GM12874 (cell line): ENCODE measurements around the gene RWDD4.

Experiments
- TF ChIP-seq, protein P1 (sequence below): IDR thresholded peaks from 2 replicates; pipeline ENCODE4 v1.5.1; 2011; ENCODE audit warnings: low read depth, mild to moderate bottlenecking, control low read depth, low read length, moderate library complexity; ENCODE audit not compliant: insufficient read depth

Gene RWDD4

DNA sequence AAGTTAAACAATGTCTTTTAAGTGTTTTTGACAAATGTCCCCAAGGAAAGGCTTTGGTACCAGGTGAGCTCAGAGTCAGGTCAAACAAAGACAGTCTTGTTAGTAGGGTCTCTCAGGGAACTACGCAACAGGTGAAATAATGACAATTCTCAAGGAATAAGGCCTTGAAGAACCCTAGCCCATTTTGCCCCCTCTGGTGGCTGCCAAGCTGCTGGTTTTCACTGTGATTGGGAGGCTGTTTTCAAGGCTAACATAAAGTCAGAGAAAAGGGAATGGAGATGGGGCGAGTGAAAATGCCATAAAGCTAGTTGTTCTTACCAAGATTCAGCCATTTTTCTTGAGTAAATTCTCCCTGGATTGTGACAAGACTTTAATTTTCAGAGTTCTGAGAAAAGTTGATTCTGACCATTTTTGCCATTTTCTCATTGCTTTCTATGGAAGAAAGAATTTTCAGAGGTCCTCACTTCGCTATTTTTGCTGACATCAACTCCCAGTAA lies 58.7 kb downstream of the RWDD4 start:
- TF ChIP-seq, protein P1, sequence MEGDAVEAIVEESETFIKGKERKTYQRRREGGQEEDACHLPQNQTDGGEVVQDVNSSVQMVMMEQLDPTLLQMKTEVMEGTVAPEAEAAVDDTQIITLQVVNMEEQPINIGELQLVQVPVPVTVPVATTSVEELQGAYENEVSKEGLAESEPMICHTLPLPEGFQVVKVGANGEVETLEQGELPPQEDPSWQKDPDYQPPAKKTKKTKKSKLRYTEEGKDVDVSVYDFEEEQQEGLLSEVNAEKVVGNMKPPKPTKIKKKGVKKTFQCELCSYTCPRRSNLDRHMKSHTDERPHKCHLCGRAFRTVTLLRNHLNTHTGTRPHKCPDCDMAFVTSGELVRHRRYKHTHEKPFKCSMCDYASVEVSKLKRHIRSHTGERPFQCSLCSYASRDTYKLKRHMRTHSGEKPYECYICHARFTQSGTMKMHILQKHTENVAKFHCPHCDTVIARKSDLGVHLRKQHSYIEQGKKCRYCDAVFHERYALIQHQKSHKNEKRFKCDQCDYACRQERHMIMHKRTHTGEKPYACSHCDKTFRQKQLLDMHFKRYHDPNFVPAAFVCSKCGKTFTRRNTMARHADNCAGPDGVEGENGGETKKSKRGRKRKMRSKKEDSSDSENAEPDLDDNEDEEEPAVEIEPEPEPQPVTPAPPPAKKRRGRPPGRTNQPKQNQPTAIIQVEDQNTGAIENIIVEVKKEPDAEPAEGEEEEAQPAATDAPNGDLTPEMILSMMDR: peak; percentile 23; the same call in 1 of the 2 replicates

DNA sequence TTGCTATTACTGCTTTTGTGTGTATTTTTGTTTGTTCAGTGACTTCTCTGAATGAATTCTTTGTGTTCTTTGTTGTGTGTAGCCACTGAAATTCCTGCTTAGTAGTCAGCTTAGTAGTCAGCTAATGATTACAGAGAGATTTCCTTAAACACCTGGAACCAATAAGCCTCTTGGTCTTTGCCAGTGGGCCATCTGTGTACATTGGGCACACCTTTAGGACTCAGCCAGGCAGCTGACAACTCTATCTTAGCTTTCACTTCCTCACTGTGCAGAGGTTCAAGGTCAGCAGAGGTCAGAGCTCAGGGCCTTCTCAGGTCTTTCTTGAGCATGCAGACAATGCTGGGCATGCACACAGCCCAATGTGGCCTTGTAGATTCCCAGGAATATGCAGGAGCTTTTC lies 59.3 kb downstream of the RWDD4 start:
- TF ChIP-seq, protein P1: no peak

DNA sequence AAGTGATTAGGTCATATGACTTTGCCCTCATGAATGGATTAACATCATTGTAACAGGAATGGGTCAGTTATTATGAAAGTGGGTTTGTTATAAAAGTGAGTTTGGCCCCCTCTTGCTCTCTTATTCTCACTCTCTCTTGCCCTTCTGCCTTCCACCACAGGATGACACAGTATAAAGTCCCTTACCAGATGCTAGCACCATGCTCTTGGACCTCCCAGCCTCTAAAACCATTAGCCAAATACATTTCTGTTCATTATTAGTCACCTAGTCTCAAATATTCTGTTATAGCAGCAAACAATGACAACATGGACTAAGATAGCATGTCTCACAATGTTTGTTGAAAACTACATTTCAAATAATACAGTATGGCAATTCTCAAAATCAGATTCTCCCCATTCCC lies 59.7 kb downstream of the RWDD4 start:
- TF ChIP-seq, protein P1: no peak

DNA sequence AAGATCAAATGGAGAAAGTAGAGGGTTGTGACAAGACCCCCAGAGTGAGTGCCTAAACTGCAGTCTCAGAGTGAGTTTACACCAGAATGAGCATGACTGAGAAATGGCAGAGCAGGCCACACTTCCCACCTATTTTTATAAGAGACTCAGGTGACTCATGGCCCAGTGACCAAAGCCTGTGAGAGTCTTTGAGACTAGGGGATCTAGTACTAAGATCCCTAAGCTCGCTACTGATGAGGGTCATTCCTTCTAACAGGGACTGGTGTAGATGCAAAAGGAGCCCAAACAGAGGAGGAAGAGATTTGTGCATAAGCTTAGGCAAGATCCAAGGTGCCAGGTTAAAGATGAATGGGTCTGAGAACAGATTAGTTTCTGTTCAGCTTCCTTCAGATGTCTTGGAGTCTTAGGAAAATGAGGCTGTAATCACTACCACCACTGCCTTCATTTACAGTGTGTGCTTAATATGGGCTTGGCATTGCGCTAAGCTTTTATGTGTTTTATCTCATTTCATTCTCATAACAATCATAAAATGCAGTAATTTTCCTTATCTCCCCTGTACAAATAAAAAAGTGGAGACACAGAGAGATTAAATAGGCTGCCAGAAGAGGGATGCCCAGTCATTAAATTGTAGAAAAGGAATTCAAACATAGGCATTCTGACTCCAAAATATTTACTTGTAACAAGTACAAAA lies 62.8 kb downstream of the RWDD4 start:
- TF ChIP-seq, protein P1: no peak

DNA sequence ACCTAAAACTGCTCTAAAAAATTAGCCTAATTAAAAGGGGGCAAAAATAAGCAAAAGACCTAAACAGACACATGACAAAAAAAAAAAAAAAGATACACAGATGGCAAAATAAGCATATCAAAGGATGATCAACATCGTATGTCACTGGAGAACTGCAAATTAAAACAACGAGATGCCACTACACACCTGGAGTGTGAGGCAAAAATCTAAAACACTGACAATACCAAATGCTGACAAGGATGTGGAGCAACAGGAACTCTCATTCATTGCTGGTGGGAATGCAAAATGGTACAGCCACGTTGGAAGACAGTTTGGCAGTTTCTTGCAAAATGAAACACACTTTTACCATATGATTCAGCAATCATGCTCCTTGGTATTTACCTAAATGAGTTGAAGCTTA lies 64.2 kb downstream of the RWDD4 start:
- TF ChIP-seq, protein P1: no peak

DNA sequence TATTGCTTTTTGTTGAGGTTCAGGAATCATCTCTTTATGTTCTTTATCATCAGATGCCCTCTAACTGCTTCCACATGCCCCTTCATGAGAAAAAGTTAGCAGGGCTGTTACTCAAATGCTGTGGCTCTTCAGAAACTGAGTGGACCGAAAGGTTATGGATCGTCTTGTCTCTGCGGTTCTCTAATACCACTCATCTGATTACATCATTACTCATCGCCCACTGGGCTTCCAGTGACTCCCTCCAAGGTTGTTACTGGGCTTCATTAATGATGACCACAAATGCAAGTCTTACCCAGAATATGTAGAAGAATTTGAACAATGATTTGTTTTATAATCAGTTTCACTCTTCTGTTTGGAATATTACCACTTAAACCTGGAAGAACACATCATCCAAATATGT lies 67.7 kb downstream of the RWDD4 start:
- TF ChIP-seq, protein P1: no peak
